HepG2 (cell line): ENCODE results near the gene TM9SF4. TPM values are rescaled to one million over a fixed set of nuclear protein-coding genes. Genes with fewer than 3 reads are reported as not detected.
"Not testable (repeated sequence)": the region's sequence is repeated elsewhere in the genome, so short reads cannot be mapped to it uniquely, and the experiment has no call there.

Experiments
- ATAC-seq: fragments of 200-7000 bp; cut with Tn5 transposase; 3 replicates; pipeline ENCODE4 v1.9.1; 2020; ENCODE audit warnings: mild to moderate bottlenecking, moderate library complexity
- BruUV-seq: library from RNA; stranded (reverse); fragments of 400-500 nt; replicated peaks from 2 replicates; lab custom pipeline; 2021; lab: Mats Ljungman, UMichigan
- CTCF ChIA-PET: fragments of 300-600 bp; formaldehyde crosslinking; extraction: SDS; loops from one replicate; lab custom pipeline; 2021; ENCODE audit warnings: low total read pairs, inconsistent platforms, low intra/inter-chr PET ratio; lab: Yijun Ruan, JAX
- POLR2A ChIA-PET: fragments of 350-600 bp; sonication (Branson Sonifier 250); formaldehyde crosslinking; loops from one replicate; lab custom pipeline; 2020; ENCODE audit warnings: antibody characterized with exemption, inconsistent platforms; lab: Yijun Ruan, JAX
- DNase-seq: peaks from one replicate; pipeline ENCODE4 v3.0.0-alpha.2; 2015; ENCODE audit warnings: low spot score
- FAIRE-seq: peaks from 3 replicates; lab custom pipeline; 2011; peaks lifted over from hg19 to GRCh38; lab: Jason Lieb, UNC
- H2AFZ ChIP-seq: one replicate; pipeline ENCODE4 v1.6.1; 2011; ENCODE audit warnings: low read length, inconsistent platforms
- H3K27ac ChIP-seq: fragments of 300-600 bp; 3 replicates; pipeline ENCODE4 v1.8.0; 2011; ENCODE audit warnings: mixed run types, mild to moderate bottlenecking, mixed read lengths, low read length, inconsistent platforms; ENCODE audit not compliant: insufficient read depth; ENCODE audit errors: extremely low read length
- H3K27me3 ChIP-seq, 2 experiments: fragments of 200-600 bp in 1 of 2; 2 replicates in 1 of 2; 3 replicates in 1 of 2; pipeline versions ENCODE4 v1.6.0 to v1.8.0; 2011; ENCODE audit warnings: low read length in 2 of 2, mild to moderate bottlenecking in 2 of 2, moderate library complexity in 2 of 2, inconsistent platforms in 1 of 2; ENCODE audit not compliant: insufficient read depth in 2 of 2, control insufficient read depth in 1 of 2
- H3K36me3 ChIP-seq, 2 experiments: fragments of 200-600 bp in 1 of 2; replicated peaks in 1 of 2; 2 replicates in 1 of 2; 3 replicates in 1 of 2; pipeline versions ENCODE4 v1.5.1 to v1.8.0; 2011; ENCODE audit warnings: low read length in 2 of 2, inconsistent platforms in 1 of 2; ENCODE audit not compliant: insufficient read depth in 2 of 2, control insufficient read depth in 1 of 2
- H3K4me1 ChIP-seq: 2 replicates; pipeline ENCODE4 v1.5.1; 2012; ENCODE audit warnings: low read length, inconsistent platforms; ENCODE audit not compliant: insufficient read depth
- H3K4me2 ChIP-seq: 2 replicates; pipeline ENCODE4 v1.6.0; 2011; ENCODE audit warnings: low read depth, low read length, inconsistent platforms
- H3K4me3 ChIP-seq, 3 experiments: fragments of 200-600 bp in 1 of 3; sonication (generic), shearing (Covaris generic) in 1 of 3; replicated peaks in 1 of 3; 2 replicates each; pipeline ENCODE4 v1.5.1; 2011 to 2016; ENCODE audit warnings: low read length in 3 of 3, inconsistent platforms in 2 of 3, low read depth in 2 of 3, mild to moderate bottlenecking in 2 of 3, control low read depth in 1 of 3, mixed read lengths in 1 of 3; ENCODE audit not compliant: insufficient read depth in 1 of 3
- H3K79me2 ChIP-seq: one replicate; pipeline ENCODE4 v1.6.1; 2011; ENCODE audit warnings: low read length, inconsistent platforms; ENCODE audit not compliant: insufficient read depth
- H3K9ac ChIP-seq: 2 replicates; pipeline ENCODE4 v1.6.0; 2011; ENCODE audit warnings: mild to moderate bottlenecking, low read depth, low read length, inconsistent platforms; ENCODE audit not compliant: insufficient read depth
- H3K9me3 ChIP-seq: 2 replicates; pipeline ENCODE4 v1.5.1; 2012; ENCODE audit warnings: mild to moderate bottlenecking, low read length
- H4K20me1 ChIP-seq: 2 replicates; pipeline ENCODE4 v1.6.0; 2011; ENCODE audit warnings: inconsistent platforms, mild to moderate bottlenecking, low read length, moderate library complexity; ENCODE audit not compliant: insufficient read depth
- ADNP ChIP-seq: sonication (generic); formaldehyde crosslinking; IDR thresholded peaks from 2 replicates; pipeline ENCODE4 v1.4.0; 2020; ENCODE audit warnings: missing genetic modification reagents
- ARID3A ChIP-seq: IDR thresholded peaks from 2 replicates; pipeline ENCODE4 v1.6.1; 2012; ENCODE audit warnings: low read depth, low read length, improper control_type of control experiment
- MAFF ChIP-seq: IDR thresholded peaks from 2 replicates; pipeline ENCODE4 v1.6.1; 2011; ENCODE audit warnings: low read depth, low read length, improper control_type of control experiment
- MAFK ChIP-seq, 2 experiments: IDR thresholded peaks in 1 of 2; conservative IDR thresholded peaks in 1 of 2; 2 replicates each; pipeline ENCODE4 v1.6.1; 2011; ENCODE audit warnings: improper control_type of control experiment in 2 of 2, low read length in 2 of 2
- WGBS: methylation state at CpG from one replicate; pipeline ENCODE4 v1.1.6; 2017; ENCODE audit warnings: low lambda C conversion rate; 5-methylcytosine and 5-hydroxymethylcytosine counted together
- in situ Hi-C: cut with HindIII; loops from 2 replicates; pipeline ENCODE4 v1.10.0; 2017; ENCODE audit warnings: low pct_unique_long_range_greater_than_20kb; ENCODE audit not compliant: extremely low pct_ligation_motif_present
- intact Hi-C: fragments of 100-400 bp; cut with micrococcal nuclease; formaldehyde crosslinking; loops from one replicate; pipeline ENCODE4 v1.10.0; 2022; ENCODE audit not compliant: unreplicated experiment
- polyA plus RNA-seq, 8 experiments: library from polyadenylated mRNA; depleted of rRNA in 3 of 8; stranded (reverse) in 7 of 8; unstranded in 1 of 8; fragments of >200 nt; fragmentation: Illumina TruSeq in 4 of 8; extraction: Trizol in 4 of 8; gene quantifications; 2 replicates each; pipeline versions ENCODE4 v1.2.1 to v1.2.3, GENCODE V29; 2011 to 2016; ENCODE audit warnings: low read depth in 4 of 8, missing spikeins in 1 of 8, mixed read lengths in 1 of 8; ENCODE audit not compliant: insufficient read depth in 1 of 8
- total RNA-seq, 5 experiments: library from RNA; depleted of rRNA; stranded (reverse); fragments of >200 nt; fragmentation: Illumina TruSeq; extraction: Trizol; gene quantifications; 2 replicates each; pipeline ENCODE4 v1.2.3, GENCODE V29; 2016; ENCODE audit warnings: low read depth in 1 of 5

The TM9SF4 gene
- total and polyA plus RNA-seq, 2 of the 13 experiments (the other 11 are each of a cell fraction or from before 2014, with no cell fraction given) = 53.5 to 171 TPM

DNA sequence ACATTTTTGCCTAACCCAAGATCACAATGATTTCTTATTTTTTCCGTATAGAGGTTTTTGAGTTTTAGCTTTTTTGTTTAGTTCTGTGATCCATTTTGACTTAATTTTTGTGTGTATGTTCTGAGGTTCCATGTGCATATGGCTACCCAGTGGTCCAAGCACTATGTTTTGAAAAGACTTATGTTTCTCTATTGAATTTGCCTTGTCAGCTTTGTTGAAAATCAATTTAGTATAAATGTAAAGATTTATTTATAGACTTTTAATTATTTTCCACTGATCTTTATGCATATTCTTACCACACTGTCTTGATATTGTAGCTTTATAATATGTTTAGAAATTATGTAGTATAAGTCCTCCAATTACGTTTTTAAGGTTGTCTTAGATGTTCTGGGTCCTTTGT, 10.2 kb downstream of the TM9SF4 start:
- CTCF ChIA-PET = no interaction called here
- in situ Hi-C loops = no loop called here

DNA sequence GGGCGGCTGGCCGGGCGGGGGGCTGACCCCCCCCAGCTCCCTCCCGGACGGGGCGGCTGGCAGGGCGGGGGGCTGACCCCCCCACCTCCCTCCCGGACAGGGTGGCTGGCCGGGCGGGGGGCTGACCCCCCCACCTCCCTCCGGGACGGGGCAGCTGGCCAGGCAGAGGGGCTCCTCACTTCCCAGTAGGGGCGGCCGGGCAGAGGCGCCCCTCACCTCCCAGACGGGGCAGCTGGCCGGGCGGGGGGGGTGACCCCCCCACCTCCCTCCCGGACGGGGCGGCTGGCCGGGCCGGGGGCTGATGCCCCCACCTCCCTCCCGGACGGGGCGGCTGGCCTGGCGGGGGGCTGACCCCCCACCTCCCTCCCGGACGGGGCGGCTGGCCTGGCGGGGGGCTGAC, 12.4 kb downstream of the TM9SF4 start:
- H3K4me2 ChIP-seq, H2AFZ ChIP-seq, H3K27ac ChIP-seq, CTCF ChIA-PET, H3K4me3 ChIP-seq, H3K9ac ChIP-seq, DNase-seq, H3K9me3 ChIP-seq, POLR2A ChIA-PET, FAIRE-seq, H3K27me3 ChIP-seq, H3K36me3 ChIP-seq, BruUV-seq, ATAC-seq, in situ Hi-C loops, intact Hi-C loops: not testable (repeated sequence)
- Histone ChIP-seq H4K20me1 (peaks cover 17% of the 10 kb centered on the region), H3K4me1 (peaks cover 10% of the 10 kb centered on the region), H3K79me2 (peaks cover 65% of the 10 kb centered on the region)
- 95% methylated on average over 4 of the region's 31 CpGs for WGBS

More for the DNA sequence above, 10.2 kb downstream of the TM9SF4 start:
- DNase-seq (no peak), FAIRE-seq (no peak), ATAC-seq (no peak)
- no peaks in the 10 kb centered on the region for H3K27me3 ChIP-seq
- no peaks in the 10 kb centered on the region for H3K9me3 ChIP-seq
- H3K79me2 ChIP-seq = peaks cover 71% of the 10 kb centered on the region
- no peak overlapping the region for H3K27ac ChIP-seq
- H3K36me3 ChIP-seq = peaks cover 10 to 15% of the 10 kb centered on the region in 2 experiments
- no peak overlapping the region for H2AFZ ChIP-seq
- peaks cover 18% of the 10 kb centered on the region for H3K4me1 ChIP-seq
- TF ChIP-seq MAFF (peak; percentile 60; the same call in 1 of the 2 replicates), ADNP (CRISPR knock-in tag) (no peak), MAFK (conservative IDR thresholded peaks at IDR 0.05 in 1 of 2, IDR thresholded peaks at IDR 0.05 in 1 of 2; ENCODE audit: low read length in 2 of 2) (peak; percentile 68 to 86), ARID3A (no peak)
- WGBS = 95% methylated on average over 2 of the region's 2 CpGs
- H4K20me1 ChIP-seq = peaks cover 20% of the 10 kb centered on the region
- H3K4me3 ChIP-seq = no peak overlapping the region
- no TSS peak for BruUV-seq
- H3K4me2 ChIP-seq = no peak overlapping the region
- intact Hi-C loops = no loop called here
- POLR2A ChIA-PET = no interaction called here
- no peak overlapping the region for H3K9ac ChIP-seq
